ENCODE results near the gene DUSP11. TPM values are rescaled to one million over a fixed set of nuclear protein-coding genes. Genes with fewer than 3 reads are reported as not detected.
A peak's percentile ranks its signal among the peaks of the same experiment; 100 is the strongest.

Gene DUSP11
- total RNA-seq, 3 donors from 2014 or later (not counting 1 experiment from before 2014, with no cell fraction given): 45.7 to 50.2 (median 46.6) TPM

GRCh38 chr2:73827660-73828388 lies 47.9 kb upstream of the DUSP11 start:
- Mint-ChIP-seq H3K9me3 (no peaks in the 10 kb centered on the region), H3K4me1 (peaks cover 42% of the 10 kb centered on the region in 2 donors), H3K36me3 (peaks cover 5% of the 10 kb centered on the region), H3K27me3 (ENCODE audit: low read depth in 2 of 2) (no peaks in the 10 kb centered on the region), H3K27ac (peak overlapping the region; percentile 97 to 98), H3K4me3 (peak overlapping the region; percentile 97)
- DNase-seq (peak in 1 of 2 donors; percentile 7), ATAC-seq (no peak)
- peaks cover 20% of the 10 kb centered on the region for H3K4me1 ChIP-seq (ENCODE audit: control insufficient read depth, insufficient read depth, low read length)
- no peaks in the 10 kb centered on the region for H3K27me3 ChIP-seq (ENCODE audit: control insufficient read depth, insufficient read depth, low read length)
- TF ChIP-seq CTCF (IDR thresholded peaks at IDR 0.05): no peak
- H3K36me3 ChIP-seq (ENCODE audit: control insufficient read depth, insufficient read depth, low read length): peaks cover 1% of the 10 kb centered on the region
- peak overlapping the region; percentile 70 for H3K4me3 ChIP-seq (ENCODE audit: low read length)
- H3K27ac ChIP-seq (ENCODE audit: low read length): peak overlapping the region; percentile 93
- intact Hi-C loops (cut with micrococcal nuclease): loop anchor here (1.0 kb wide), 1 partner anchor 98 kb away; the partner anchor contains the start of gene DGUOK
- WGBS (ENCODE audit: insufficient coverage): 83% methylated on average over 8 of the region's 9 CpGs
- no peaks in the 10 kb centered on the region for H3K9me3 ChIP-seq (ENCODE audit: control insufficient read depth, insufficient read depth, low read length)

- Histone ChIP-seq H3K9me3 (ENCODE audit: control insufficient read depth, insufficient read depth, low read length) (no peaks in the 10 kb centered on the region), H3K4me3 (ENCODE audit: low read length) (no peak overlapping the region), H3K27me3 (ENCODE audit: control insufficient read depth, insufficient read depth, low read length) (no peaks in the 10 kb centered on the region), H3K36me3 (ENCODE audit: control insufficient read depth, insufficient read depth, low read length) (no peaks in the 10 kb centered on the region), H3K27ac (ENCODE audit: low read length) (no peak overlapping the region), H3K4me1 (ENCODE audit: control insufficient read depth, insufficient read depth, low read length) (peaks cover 20% of the 10 kb centered on the region)
- Mint-ChIP-seq H3K36me3 (no peaks in the 10 kb centered on the region), H3K27me3 (ENCODE audit: low read depth in 2 of 2) (peaks cover 0 to 2% of the 10 kb centered on the region in 2 donors), H3K9me3 (no peaks in the 10 kb centered on the region), H3K27ac (peak overlapping the region; percentile 71 to 97), H3K4me1 (peaks cover 37 to 38% of the 10 kb centered on the region in 2 donors), H3K4me3 (peak overlapping the region; percentile 81)
- TF ChIP-seq CTCF (IDR thresholded peaks at IDR 0.05): no peak
- no peak for ATAC-seq
- intact Hi-C loops (cut with micrococcal nuclease): no loop called here
- 14% methylated on average over 2 of the region's 2 CpGs for WGBS (ENCODE audit: insufficient coverage)
- DNase-seq: peak in 1 of 2 donors; percentile 36
Measured at GRCh38 chr2:73827018-73827417, 47.1 kb upstream of the DUSP11 start.

- H3K27ac ChIP-seq (ENCODE audit: low read length): no peak overlapping the region
- H3K27me3 Mint-ChIP-seq (ENCODE audit: low read depth in 2 of 2): peaks cover 0 to 18% of the 10 kb centered on the region in 2 donors
- H3K4me1 Mint-ChIP-seq: peaks cover 28 to 30% of the 10 kb centered on the region in 2 donors
- 91% methylated on average over 4 of the region's 4 CpGs for whole genome bisulfite sequencing (ENCODE audit: insufficient coverage)
- H3K27ac Mint-ChIP-seq: no peak overlapping the region
- H3K4me3 ChIP-seq (ENCODE audit: low read length): no peak overlapping the region
- no peak overlapping the region for H3K4me3 Mint-ChIP-seq
- no peak for ATAC-seq
- no peaks in the 10 kb centered on the region for H3K36me3 Mint-ChIP-seq
- no peak for TF ChIP-seq CTCF (IDR thresholded peaks at IDR 0.05)
- no peaks in the 10 kb centered on the region for H3K27me3 ChIP-seq (ENCODE audit: control insufficient read depth, insufficient read depth, low read length)
- H3K9me3 Mint-ChIP-seq: no peaks in the 10 kb centered on the region
- DNase-seq: no peak
- intact Hi-C loops (cut with micrococcal nuclease): loop anchor here (2.0 kb wide), 1 partner anchor 321 kb away; the partner anchor contains the start of gene BOLA3
- H3K36me3 ChIP-seq (ENCODE audit: control insufficient read depth, insufficient read depth, low read length): no peaks in the 10 kb centered on the region
- H3K4me1 ChIP-seq (ENCODE audit: control insufficient read depth, insufficient read depth, low read length): peaks cover 16% of the 10 kb centered on the region
- no peaks in the 10 kb centered on the region for H3K9me3 ChIP-seq (ENCODE audit: control insufficient read depth, insufficient read depth, low read length)
Measured at GRCh38 chr2:73825408-73825807, 45.5 kb upstream of the DUSP11 start.
